GM21576 (cell line): ENCODE results near the gene AMER2.
"Not testable (repeated sequence)": the region's sequence is repeated elsewhere in the genome, so short reads cannot be mapped to it uniquely, and the experiment has no call there.

ENCODE experiments used
- ATAC-seq: cut with Tn5 transposase; IDR thresholded peaks from one replicate; pipeline ENCODE4 v1.9.1; 2021; ENCODE audit warnings: mild to moderate bottlenecking, moderate library complexity; ENCODE audit not compliant: unreplicated experiment

The AMER2 gene

GRCh38 chr13:25186187-25186586, 14.1 kb upstream of the AMER2 start:
- no peak for ATAC-seq

DNA sequence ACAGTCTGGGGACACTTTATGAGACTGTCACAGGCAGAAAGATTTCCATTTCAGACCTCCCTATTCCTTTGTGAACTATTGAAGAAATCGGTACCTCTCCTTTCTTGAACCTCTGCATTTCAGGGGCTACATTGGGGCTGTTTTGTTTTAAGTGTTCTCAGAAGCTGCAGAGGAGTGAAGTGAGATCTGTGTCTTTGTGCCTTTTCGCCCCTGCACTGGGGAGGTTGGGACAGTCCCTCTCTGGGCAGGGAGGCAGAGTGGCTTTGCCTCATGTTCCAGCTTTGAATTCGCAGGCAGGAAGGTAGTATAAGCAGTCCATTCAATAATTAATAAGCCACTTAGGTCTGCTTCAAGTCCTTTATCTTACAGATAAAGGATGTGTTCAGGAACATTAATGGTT, 9.5 kb upstream of the AMER2 start:
- ATAC-seq: peak; percentile 36

DNA sequence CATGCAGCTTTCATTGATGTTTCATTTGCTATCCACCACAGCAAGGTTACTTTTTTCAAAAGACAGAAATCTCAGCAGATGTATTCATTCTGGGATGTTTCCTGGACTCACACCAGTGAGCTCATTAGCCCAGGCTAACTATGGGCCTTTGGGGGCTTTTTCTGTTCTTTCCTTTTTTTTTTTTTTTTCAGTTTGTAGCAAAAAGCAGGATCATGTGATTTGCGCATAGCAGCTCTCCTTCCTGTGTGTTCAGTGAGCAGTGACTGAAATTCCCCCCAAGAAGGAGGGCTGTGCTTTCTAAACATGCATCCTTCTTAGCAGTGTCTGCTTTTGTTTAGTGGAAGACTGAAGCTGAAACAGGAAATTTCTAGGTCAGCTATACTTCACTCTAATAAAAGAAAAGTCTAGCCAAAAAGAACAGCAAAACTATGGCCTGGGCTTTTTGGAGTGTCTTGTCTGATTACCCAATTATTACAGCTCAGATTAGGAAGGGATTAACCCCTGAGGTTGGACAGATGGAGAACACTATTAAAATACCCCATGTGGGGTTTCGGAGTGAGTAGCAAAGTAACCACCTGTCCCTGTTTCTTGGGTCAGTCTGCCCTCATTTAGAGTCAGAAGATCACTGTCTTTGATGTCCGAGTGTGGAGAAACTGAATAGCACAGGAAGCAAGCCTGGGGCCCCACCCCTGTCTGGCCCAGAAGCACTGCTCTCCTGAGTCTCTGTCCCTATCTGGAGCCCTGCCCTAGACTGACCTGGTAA, 8.9 kb upstream of the AMER2 start:
- ATAC-seq: peak; percentile 66

DNA sequence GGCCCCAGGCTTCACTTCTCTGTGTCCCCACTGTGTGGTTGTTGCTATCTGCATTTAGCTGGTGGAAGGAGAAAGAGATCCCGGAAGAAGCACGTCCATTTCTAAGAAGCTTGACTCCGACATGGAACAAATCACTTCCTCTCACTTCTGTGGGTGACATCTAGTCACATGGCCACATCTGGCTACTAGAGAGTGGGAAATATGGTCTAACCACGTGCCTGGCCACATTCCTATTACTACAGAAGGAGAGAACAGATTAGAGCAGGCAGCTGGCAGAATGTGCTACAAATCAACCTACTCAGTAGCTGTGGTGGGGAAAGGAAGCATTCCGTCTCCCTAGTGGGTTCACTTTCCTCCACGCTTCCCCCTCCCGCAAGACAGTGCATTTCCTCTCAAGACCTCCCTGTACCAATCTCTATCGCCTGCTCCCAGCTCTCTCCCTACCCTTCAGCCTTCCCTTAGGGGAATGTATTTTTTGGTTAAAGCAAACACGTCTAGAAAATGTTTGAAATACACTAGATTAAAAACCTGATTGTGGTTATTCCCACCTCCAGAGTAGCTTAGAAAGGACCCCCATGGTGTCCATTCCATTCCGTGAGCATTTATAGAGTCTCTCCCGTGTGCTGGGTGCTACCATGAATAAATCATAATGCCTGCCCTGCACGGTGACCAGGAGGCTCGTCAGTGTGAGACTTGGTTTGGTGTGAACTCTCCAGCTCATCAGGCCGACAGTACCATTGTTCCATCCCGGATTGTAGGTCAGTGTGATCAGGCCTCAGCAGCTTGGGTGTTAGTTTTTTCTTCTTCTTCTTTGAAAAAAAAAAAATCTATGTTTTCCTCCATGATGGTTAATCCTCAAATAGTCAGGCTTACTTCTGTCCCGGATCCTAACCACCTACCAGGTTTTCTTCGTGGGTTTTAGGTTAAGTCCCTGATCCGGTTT, 8.0 kb upstream of the AMER2 start:
- ATAC-seq: no peak

DNA sequence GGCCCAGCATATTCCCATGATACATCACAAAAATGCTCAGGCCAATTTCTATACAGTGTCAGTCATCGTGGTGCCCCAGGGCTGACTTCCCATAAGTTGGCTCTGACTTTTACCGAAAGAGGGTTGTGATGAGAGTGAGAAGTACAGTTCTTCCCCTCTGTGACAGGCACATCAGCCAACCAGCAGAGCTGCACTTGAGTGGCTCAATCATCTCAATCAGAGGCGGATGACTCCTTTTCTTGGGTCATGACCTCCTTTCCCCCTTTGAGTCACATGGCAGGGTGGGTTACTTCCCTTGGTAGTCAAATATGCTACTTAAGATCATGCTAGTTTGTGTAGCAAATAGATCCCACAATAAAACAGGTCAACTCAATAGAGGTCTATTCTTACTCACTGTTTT, 6.9 kb upstream of the AMER2 start:
- no peak for ATAC-seq

GRCh38 chr13:25178070-25178469, 6.0 kb upstream of the AMER2 start:
- ATAC-seq: no peak

- no peak for ATAC-seq
Observed at GRCh38 chr13:25177636-25178035, 5.5 kb upstream of the AMER2 start.

- no peak for ATAC-seq
Observed at GRCh38 chr13:25177012-25177411, 4.9 kb upstream of the AMER2 start.

GRCh38 chr13:25175431-25175830, 3.3 kb upstream of the AMER2 start:
- no peak for ATAC-seq

- no peak for ATAC-seq
Observed at GRCh38 chr13:25175026-25175425, 2.9 kb upstream of the AMER2 start.

DNA sequence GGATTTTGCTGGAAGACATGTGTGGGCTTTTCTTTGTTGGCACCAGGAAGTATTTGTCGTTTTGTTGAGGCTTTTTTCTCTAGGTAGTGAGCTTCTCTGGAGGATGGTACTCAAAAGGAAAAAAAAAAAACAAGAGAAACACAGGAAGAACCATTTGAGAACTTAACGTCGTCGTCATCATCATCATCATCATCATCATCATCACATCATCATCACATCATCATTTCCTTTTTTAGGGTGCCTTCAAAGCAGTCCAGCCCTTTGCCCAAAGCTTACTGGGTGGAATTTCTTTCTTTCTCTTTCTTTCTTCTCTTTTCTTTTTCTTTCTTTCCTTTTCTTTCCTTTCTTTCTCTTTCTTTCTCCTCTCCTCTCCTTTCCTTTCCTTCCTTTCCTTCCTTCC, 2.2 kb upstream of the AMER2 start:
- no peak for ATAC-seq

DNA sequence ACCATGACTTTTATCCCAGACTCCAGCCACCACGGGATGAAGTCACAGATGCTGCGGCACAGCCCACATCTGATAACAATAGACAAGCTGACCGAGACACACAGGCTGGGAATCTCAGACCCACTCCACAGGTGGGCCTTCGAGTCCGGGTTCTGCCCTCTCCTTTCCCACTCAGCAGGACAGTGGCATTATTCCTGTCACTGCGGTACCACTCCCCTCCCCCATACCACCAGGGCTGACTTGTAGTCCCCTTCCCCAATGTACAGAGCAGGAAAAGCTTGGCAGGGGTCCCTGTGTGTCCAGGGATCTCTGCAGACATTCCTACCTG, 179 bp upstream of the AMER2 start:
- ATAC-seq: no peak

DNA sequence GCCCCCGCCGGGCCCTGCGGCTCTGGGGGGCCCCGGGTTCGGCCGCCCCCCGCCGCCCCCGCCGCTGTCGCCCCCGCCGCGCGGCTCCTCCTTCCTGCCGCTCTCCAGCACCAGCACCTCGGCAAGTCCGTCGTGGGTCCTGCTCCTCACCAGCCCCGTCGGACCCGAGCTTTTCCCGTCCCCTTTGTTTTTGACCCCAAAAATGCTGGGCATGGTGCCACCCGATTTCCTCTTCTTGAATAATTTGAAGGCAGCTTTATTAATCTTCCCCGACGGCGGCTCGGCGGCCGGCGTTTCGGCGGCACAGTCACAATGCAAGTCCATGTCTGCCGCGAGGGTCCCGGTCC, 945 bp downstream of the AMER2 start:
- ATAC-seq: no peak

DNA sequence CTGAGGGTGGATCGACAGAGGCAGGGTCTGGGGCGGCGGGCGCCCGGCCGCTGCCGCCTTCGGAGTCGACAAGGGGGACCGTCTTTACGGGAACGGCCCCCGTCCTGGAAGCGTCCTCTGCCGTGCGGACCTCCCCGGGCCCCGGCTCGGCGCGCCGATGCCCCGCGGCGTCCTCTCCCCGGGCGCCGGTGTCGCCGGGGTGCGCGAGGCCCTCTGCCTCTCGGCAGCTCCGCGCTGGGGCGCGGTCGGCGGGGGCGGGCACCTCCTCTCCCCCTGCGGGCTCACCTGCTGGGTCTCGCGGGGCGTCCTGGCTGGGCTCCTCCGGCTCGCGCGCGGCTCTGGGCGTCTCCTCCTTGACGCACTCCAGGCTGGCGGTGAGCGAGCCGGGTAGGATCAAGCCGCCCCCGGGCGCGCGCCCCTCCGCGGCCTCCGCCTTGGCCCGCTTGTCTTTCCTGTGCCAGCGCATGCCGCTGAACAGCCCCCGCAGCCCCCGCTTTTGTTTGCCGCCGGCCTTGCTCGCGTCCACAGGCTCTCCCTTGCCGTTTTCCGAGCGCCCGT, 1.5 kb downstream of the AMER2 start:
- ATAC-seq: no peak

GRCh38 chr13:25169951-25170553, 2.0 kb downstream of the AMER2 start:
- no peak for ATAC-seq

DNA sequence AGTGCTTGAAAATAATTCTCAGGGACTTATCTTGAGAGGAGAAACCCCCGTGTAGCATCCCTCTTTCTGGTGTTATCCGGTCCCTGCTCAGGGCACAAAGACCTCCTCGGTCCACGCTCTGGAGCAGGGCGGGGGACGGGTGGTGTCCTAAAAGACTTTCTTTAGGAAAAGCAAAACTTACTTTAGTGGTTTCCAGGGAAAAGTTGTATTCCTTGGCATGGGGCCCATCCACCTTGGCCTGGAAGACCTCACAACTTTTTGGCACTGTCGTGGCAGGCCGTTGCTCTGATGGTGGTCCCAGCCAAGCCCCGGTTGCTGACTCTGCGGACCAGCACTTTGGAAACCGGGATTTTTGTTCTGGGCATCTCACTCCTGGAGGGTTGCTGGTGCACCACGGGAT, 2.7 kb downstream of the AMER2 start:
- no peak for ATAC-seq

- no peak for ATAC-seq
Observed at GRCh38 chr13:25168790-25169189, 3.3 kb downstream of the AMER2 start.

GRCh38 chr13:25167382-25168174, 4.5 kb downstream of the AMER2 start:
- no peak for ATAC-seq

DNA sequence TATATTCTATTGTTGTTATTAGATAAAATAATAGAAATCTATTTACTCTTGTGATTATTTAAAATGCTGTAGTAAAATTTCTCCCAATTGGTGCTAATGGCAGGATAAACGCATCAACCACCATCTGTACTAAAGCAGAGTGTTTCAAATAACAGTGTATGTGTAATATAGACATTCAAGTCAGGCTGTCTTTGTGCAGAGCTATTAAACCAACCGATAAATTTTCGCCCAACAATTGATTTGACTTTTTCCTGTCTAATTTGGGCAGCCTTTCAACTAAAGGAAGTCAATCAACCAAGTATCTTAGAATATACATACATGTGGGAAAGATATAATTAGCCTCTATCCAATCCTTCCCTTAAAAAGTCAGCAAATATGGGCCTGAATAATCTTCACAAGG, 5.8 kb downstream of the AMER2 start:
- no peak for ATAC-seq

GRCh38 chr13:25165663-25166062, 6.4 kb downstream of the AMER2 start:
- ATAC-seq: no peak

DNA sequence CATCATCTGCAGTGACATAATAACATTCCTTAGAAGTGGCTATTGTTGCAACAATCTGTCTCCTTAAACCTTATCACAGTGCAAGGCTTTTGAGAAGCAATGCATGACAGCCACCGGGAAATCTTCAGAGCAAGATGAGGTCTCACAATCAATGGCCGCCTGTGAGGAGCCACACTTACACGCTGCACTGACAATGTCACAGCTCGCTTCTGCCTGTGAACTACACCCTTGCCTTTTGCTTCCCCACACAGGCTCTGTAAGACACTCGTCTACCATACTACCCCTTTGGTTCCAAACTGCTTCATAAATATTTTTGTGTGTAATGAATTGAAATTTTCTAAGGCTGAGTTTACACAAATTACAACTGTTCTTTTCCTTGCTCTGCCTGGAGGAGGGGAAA, 6.9 kb downstream of the AMER2 start:
- not testable (repeated sequence) for ATAC-seq
